GM21367 (cell line): ENCODE results near the gene PCDHGA7.
"Not testable (repeated sequence)": the region's sequence is repeated elsewhere in the genome, so short reads cannot be mapped to it uniquely, and the experiment has no call there.

Experiments used
- ATAC-seq: cut with Tn5 transposase; IDR thresholded peaks from one replicate; pipeline ENCODE4 v1.9.1; 2021; ENCODE audit not compliant: unreplicated experiment

PCDHGA7 gene

DNA sequence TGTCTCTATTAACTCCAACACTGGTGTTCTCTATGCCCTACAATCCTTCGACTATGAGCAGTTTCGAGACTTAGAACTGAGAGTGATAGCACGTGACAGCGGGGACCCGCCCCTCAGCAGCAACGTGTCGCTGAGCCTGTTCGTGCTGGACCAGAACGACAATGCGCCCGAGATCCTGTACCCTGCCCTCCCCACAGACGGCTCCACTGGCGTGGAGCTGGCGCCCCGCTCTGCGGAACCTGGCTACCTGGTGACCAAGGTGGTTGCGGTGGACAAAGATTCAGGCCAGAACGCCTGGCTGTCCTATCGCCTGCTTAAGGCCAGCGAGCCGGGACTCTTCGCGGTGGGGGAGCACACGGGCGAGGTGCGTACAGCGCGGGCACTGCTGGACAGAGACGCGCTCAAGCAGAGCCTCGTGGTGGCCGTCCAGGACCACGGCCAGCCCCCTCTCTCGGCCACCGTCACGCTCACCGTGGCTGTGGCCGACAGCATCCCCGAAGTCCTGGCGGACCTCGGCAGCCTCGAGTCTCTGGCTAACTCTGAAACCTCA lies 40.3 kb downstream of the PCDHGA7 start:
- no peak for ATAC-seq

DNA sequence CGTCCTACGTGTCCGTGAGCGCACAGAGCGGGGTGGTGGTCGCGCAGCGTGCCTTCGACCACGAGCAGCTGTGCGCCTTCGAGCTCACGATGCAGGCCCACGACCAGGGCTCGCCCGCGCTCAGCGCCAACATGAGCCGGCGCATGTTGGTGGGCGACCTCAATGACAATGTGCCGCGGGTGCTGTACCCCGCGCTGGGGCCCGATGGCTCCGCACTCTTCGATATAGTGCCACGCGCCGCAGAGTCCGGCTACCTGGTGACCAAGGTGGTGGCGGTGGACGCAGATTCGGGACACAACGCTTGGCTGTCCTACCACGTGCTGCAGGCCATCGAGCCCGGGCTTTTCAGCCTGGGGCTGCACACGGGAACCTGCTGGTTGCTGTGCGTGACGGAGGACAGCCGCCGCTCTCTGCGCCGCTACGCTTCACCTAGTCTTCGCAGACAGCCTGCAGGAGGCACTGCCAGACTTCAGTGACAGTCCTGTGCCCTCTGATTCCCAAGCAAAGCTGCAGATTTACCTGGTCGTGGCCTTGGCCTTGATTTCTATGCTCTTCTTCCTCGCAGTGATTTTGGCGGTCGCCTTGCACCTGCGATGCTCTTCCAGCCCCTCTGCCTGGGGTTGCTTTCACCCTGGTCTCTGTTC lies 45.4 kb downstream of the PCDHGA7 start:
- no peak for ATAC-seq

DNA sequence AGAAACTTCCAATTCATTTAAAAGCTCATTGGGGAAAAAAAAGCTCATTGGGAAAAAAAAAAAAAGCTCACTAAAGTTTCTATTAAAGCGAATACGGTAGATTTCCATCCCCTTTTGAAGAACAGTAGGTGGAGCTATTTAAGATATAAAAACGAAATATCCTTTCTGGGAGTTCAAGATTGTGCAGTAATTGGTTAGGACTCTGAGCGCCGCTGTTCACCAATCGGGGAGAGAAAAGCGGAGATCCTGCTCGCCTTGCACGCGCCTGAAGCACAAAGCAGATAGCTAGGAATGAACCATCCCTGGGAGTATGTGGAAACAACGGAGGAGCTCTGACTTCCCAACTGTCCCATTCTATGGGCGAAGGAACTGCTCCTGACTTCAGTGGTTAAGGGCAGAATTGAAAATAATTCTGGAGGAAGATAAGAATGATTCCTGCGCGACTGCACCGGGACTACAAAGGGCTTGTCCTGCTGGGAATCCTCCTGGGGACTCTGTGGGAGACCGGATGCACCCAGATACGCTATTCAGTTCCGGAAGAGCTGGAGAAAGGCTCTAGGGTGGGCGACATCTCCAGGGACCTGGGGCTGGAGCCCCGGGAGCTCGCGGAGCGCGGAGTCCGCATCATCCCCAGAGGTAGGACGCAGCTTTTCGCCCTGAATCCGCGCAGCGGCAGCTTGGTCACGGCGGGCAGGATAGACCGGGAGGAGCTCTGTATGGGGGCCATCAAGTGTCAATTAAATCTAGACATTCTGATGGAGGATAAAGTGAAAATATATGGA lies 48.0 kb downstream of the PCDHGA7 start, which contains the start of gene PCDHGA12:
Gene PCDHGA12 (plus strand): TSS at position 176 of the 782 bp plus-strand sequence. CDS start 253 bp downstream, at position 429.
- ATAC-seq = no peak

DNA sequence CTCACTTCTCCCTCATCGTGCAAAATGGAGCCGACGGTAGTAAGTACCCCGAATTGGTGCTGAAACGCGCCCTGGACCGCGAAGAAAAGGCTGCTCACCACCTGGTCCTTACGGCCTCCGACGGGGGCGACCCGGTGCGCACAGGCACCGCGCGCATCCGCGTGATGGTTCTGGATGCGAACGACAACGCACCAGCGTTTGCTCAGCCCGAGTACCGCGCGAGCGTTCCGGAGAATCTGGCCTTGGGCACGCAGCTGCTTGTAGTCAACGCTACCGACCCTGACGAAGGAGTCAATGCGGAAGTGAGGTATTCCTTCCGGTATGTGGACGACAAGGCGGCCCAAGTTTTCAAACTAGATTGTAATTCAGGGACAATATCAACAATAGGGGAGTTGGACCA lies 48.7 kb downstream of the PCDHGA7 start:
- ATAC-seq = no peak

DNA sequence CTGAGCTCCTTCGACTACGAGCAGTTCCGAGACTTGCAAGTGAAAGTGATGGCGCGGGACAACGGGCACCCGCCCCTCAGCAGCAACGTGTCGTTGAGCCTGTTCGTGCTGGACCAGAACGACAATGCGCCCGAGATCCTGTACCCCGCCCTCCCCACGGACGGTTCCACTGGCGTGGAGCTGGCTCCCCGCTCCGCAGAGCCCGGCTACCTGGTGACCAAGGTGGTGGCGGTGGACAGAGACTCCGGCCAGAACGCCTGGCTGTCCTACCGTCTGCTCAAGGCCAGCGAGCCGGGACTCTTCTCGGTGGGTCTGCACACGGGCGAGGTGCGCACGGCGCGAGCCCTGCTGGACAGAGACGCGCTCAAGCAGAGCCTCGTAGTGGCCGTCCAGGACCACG lies 49.8 kb downstream of the PCDHGA7 start:
- ATAC-seq = not testable (repeated sequence)

DNA sequence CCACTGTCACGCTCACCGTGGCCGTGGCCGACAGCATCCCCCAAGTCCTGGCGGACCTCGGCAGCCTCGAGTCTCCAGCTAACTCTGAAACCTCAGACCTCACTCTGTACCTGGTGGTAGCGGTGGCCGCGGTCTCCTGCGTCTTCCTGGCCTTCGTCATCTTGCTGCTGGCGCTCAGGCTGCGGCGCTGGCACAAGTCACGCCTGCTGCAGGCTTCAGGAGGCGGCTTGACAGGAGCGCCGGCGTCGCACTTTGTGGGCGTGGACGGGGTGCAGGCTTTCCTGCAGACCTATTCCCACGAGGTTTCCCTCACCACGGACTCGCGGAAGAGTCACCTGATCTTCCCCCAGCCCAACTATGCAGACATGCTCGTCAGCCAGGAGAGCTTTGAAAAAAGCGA lies 50.2 kb downstream of the PCDHGA7 start:
- ATAC-seq = not testable (repeated sequence)

DNA sequence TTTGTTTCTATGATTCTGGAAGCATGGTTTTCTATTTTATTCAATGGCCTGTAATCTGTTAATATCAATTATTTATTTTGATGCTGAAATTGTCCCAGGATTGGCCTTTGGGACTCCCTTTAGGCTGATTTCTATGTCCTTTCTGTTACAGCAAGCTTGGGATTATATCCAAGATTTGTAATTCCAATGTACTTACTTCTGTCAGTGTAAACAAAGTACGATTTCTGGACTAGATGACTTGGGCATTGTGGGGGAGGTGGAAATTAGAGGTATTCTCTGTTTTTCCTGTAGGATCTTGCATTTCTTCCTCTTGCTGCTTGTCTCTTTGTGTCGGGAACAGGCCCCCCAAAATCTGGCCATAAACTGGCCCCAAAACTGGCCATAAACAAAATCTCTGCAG lies 51.5 kb downstream of the PCDHGA7 start:
- no peak for ATAC-seq
